Activated CD4-positive, alpha-beta memory T cell treated with anti-CD3 and anti-CD28 coated beads, Interleukin-2, amount 10 ng/mL, durations not matched to agents 7 days and 5 days (primary cell): ENCODE measurements around the gene EPHA5. TPM values are rescaled to one million over a fixed set of nuclear protein-coding genes. Genes with fewer than 3 reads are reported as not detected.

Experiments
- CTCF ChIA-PET: fragments of 350-600 bp; sonication (Branson Sonifier 250); formaldehyde crosslinking; loops from one replicate; lab custom pipeline; 2021; ENCODE audit warnings: antibody characterized with exemption, inconsistent platforms; lab: Charles Lee
- POLR2A ChIA-PET: fragments of 350-600 bp; sonication (Branson Sonifier 250); formaldehyde crosslinking; loops from one replicate; lab custom pipeline; 2021; ENCODE audit warnings: antibody characterized with exemption; lab: Charles Lee
- DNase-seq: peaks from one replicate; pipeline ENCODE4 v3.0.0-alpha.2; 2020
- H3K27ac Mint-ChIP-seq: one replicate; pipeline ENCODE4 v1.8.0; 2021; ENCODE audit warnings: mild to moderate bottlenecking, mixed read lengths
- H3K27me3 Mint-ChIP-seq: one replicate; pipeline ENCODE4 v1.8.0; 2021; ENCODE audit warnings: mixed read lengths
- H3K36me3 Mint-ChIP-seq: one replicate; pipeline ENCODE4 v1.8.0; 2021; ENCODE audit warnings: low read depth, mixed read lengths
- H3K4me1 Mint-ChIP-seq: one replicate; pipeline ENCODE4 v1.8.0; 2021; ENCODE audit warnings: mixed read lengths
- H3K4me3 Mint-ChIP-seq: one replicate; pipeline ENCODE4 v1.8.0; 2021; ENCODE audit warnings: mild to moderate bottlenecking, mixed read lengths
- H3K9me3 Mint-ChIP-seq: one replicate; pipeline ENCODE4 v1.8.0; 2021; ENCODE audit warnings: mixed read lengths
- total RNA-seq, 2 experiments: library from RNA; stranded (reverse); gene quantifications; one replicate each; pipeline ENCODE4 v1.2.3, GENCODE V29; 2021

The EPHA5 gene
- total RNA-seq, result not detected

DNA sequence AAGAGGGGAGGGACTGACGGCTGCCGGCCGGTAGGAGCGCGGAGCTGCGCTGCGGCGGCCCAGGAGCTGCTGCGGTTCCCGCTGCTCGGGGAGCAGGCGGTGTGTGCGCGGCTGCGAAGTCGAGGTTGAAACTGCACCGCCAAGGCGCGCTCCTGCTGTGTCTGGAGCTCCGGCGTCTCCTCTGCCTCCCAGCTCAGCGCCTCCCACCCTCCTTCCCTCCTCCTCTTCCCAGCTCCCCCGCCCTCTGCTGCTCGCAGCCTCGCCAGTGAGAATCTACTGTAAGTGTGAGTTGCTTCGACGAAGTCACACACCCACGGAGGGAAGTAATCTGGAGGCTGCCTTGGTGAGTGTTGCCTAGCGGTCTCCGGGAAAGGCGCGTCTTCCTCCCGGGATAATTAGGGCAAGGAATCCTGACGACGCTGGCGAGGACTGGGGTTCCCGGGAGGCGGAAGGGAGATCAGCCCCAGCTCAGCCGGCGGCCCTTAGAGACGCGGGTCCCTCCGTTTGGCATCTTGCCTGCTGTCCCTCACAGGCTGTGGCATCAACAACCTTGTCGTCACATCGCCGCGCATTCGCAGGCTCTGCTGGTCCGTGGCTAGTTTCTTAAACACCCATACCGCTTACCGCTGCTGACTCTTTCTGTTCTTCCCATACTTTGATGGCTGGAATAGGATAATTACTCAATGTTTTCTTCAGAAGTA lies at the start of gene EPHA5:
EPHA5 (minus strand) TSS at position 159 of the 701 bp plus-strand sequence. CDS start 747 bp downstream, outside the sequence.
- Mint-ChIP-seq H3K27ac (no peak within 1 kb of the TSS), H3K36me3 (no peaks in the 10 kb centered on the region), H3K4me1 (peaks cover 4% of the 10 kb centered on the region), H3K27me3 (peaks cover 27% of the 10 kb centered on the region), H3K4me3 (no peak within 1 kb of the TSS), H3K9me3 (no peaks in the 10 kb centered on the region)
- DNase-seq, result no peak
- CTCF ChIA-PET, result no interaction called here
- POLR2A ChIA-PET, result no interaction called here

DNA sequence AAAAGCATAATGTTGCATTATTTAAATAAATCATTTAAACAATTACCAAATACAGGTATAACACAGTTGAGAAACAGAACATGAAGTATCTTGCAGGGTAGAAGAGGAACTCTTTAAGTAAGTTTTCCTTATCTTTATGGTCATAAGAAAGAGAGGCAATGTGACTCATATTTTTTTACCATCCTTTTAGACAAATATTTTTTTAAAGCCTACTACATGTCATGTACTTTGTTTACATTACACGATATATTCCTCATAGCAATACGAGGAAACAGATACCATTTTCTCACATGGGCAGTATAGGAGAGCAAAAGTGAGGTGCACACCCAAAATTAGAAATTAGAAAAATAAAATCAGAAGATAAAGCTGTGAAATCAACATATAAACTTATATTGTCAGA lies 49.3 kb upstream of the EPHA5 start:
- CTCF ChIA-PET, result no interaction called here
- Mint-ChIP-seq H3K27me3 (no peaks in the 10 kb centered on the region), H3K4me1 (no peaks in the 10 kb centered on the region)

GRCh38 chr4:65698631-65699030 lies 28.3 kb upstream of the EPHA5 start:
- DNase-seq, result no peak
- Mint-ChIP-seq H3K4me1 (no peaks in the 10 kb centered on the region), H3K36me3 (no peaks in the 10 kb centered on the region), H3K4me3 (no peak overlapping the region), H3K9me3 (peaks cover 2% of the 10 kb centered on the region), H3K27me3 (no peaks in the 10 kb centered on the region), H3K27ac (no peak overlapping the region)
- CTCF ChIA-PET, result no interaction called here
- POLR2A ChIA-PET, result no interaction called here

More for the DNA sequence above, 49.3 kb upstream of the EPHA5 start:
- peaks cover 5% of the 10 kb centered on the region for H3K9me3 Mint-ChIP-seq
- no peak overlapping the region for H3K27ac Mint-ChIP-seq
- no peak overlapping the region for H3K4me3 Mint-ChIP-seq
- no peaks in the 10 kb centered on the region for H3K36me3 Mint-ChIP-seq
- DNase-seq, result no peak
- POLR2A ChIA-PET, result no interaction called here

GRCh38 chr4:65696436-65696835 lies 26.1 kb upstream of the EPHA5 start:
- Mint-ChIP-seq H3K27ac (no peak overlapping the region), H3K9me3 (peaks cover 2% of the 10 kb centered on the region), H3K36me3 (no peaks in the 10 kb centered on the region), H3K4me1 (no peaks in the 10 kb centered on the region), H3K27me3 (no peaks in the 10 kb centered on the region), H3K4me3 (no peak overlapping the region)
- POLR2A ChIA-PET, result no interaction called here
- CTCF ChIA-PET, result no interaction called here
- DNase-seq, result no peak

DNA sequence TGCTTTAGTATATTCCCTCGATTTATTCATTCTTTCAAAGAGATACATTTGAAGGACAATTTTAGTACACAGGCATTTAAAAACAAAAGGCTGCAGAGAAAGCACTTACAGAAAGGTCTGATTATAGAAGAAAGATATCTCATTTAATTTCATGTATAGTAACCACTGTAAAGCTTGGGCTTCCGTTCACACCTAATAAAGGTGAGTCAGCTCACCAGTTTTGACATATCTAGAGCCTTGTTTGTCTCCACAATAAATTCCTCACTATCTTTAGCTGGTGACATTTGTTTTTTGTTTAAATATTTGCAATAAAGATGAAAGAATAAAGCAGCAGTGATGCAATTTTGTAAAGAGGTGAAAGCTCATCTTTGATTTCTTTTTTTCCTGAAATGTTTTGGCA lies 1.1 kb upstream of the EPHA5 start:
- no peak overlapping the region for H3K27ac Mint-ChIP-seq
- no peaks in the 10 kb centered on the region for H3K9me3 Mint-ChIP-seq
- no peak overlapping the region for H3K4me3 Mint-ChIP-seq
- peaks cover 4% of the 10 kb centered on the region for H3K4me1 Mint-ChIP-seq
- no peak for DNase-seq
- CTCF ChIA-PET, result no interaction called here
- H3K27me3 Mint-ChIP-seq, result peaks cover 27% of the 10 kb centered on the region
- POLR2A ChIA-PET, result no interaction called here
- no peaks in the 10 kb centered on the region for H3K36me3 Mint-ChIP-seq

GRCh38 chr4:65670020-65670330 lies 314 bp downstream of the EPHA5 start:
- ChIA-PET POLR2A (no interaction called here), CTCF (no interaction called here)
- DNase-seq, result no peak
- Mint-ChIP-seq H3K9me3 (no peaks in the 10 kb centered on the region), H3K36me3 (no peaks in the 10 kb centered on the region), H3K4me3 (no peak overlapping the region), H3K4me1 (peaks cover 4% of the 10 kb centered on the region), H3K27ac (no peak overlapping the region), H3K27me3 (peaks cover 27% of the 10 kb centered on the region)

GRCh38 chr4:65669111-65670019 lies 924 bp downstream of the EPHA5 start:
- Mint-ChIP-seq H3K4me3 (no peak overlapping the region), H3K36me3 (no peaks in the 10 kb centered on the region), H3K4me1 (peaks cover 4% of the 10 kb centered on the region), H3K27ac (no peak overlapping the region), H3K9me3 (no peaks in the 10 kb centered on the region), H3K27me3 (peaks cover 27% of the 10 kb centered on the region)
- CTCF ChIA-PET, result no interaction called here
- no peak for DNase-seq
- POLR2A ChIA-PET, result no interaction called here

GRCh38 chr4:65668201-65669089 lies 1.8 kb downstream of the EPHA5 start:
- CTCF ChIA-PET, result no interaction called here
- Mint-ChIP-seq H3K9me3 (no peaks in the 10 kb centered on the region), H3K4me3 (no peak overlapping the region), H3K27ac (no peak overlapping the region), H3K27me3 (peaks cover 27% of the 10 kb centered on the region), H3K4me1 (peaks cover 4% of the 10 kb centered on the region), H3K36me3 (no peaks in the 10 kb centered on the region)
- DNase-seq, result no peak
- POLR2A ChIA-PET, result no interaction called here

DNA sequence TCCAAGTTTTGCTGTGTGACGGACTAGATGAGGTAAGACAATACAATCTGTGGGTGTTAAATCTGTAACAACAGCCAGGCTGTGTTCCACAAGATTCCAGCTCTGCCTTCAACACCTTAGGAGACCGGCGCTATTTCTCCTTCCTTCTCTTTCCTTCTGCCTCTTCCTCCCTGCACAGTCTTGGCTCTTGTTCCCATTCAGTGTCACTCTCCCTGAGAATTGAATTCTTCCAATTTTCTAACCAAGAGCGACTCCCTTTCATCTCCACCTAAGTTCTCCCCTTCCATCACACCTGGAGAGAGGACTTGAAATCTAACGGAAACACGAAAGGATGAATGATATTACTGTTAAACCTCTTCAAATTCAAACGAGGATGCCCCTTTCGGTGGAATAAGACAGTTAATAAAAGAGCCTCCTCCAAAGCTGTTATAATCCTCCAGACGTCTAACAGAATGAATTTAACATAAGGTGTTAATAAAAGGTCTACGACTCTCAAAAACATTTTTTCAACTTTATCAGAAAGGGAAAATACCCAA lies 2.7 kb downstream of the EPHA5 start:
- Mint-ChIP-seq H3K4me1 (peaks cover 4% of the 10 kb centered on the region), H3K27me3 (peaks cover 27% of the 10 kb centered on the region), H3K9me3 (no peaks in the 10 kb centered on the region), H3K27ac (no peak overlapping the region), H3K36me3 (no peaks in the 10 kb centered on the region), H3K4me3 (no peak overlapping the region)
- ChIA-PET POLR2A (no interaction called here), CTCF (no interaction called here)
- DNase-seq, result no peak

DNA sequence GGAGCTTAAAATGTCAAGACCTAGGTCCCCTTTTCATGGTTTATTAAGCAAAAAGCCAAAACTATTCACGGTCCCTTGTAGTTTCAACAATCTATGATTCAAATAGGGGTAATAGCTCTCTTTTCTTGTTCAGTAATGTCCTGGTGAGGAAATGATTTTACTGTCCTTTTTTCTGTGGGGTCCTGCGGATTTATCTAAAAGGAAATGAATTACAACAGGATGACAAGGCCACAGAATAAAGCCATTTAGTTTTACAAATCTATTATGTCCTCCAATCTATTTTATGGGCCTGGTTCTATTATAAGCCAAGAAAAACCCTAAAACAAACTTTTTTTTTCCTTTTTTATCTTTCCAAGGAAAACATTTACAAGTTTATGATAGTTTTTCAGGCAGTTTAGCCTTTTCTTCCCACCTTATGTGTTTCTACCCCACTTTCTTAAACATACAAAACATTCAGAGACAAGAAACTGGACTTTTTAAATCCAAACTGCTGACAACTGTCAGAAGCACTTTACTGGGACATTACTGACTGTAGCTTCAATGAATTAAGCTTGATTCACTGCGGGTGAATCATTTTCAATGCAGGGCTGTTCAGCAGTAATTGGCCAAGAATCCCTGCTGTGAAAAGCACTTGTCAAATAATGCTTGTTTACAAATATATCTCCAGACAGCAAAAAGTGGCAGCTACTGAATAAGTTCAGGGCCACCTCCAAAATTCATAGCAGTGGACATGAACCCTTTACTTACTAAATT lies 4.3 kb downstream of the EPHA5 start:
- ChIA-PET POLR2A (no interaction called here), CTCF (no interaction called here)
- H3K36me3 Mint-ChIP-seq, result no peaks in the 10 kb centered on the region
- H3K4me1 Mint-ChIP-seq, result peaks cover 4% of the 10 kb centered on the region
- no peak overlapping the region for H3K27ac Mint-ChIP-seq
- H3K4me3 Mint-ChIP-seq, result no peak overlapping the region
- no peaks in the 10 kb centered on the region for H3K9me3 Mint-ChIP-seq
- DNase-seq, result no peak
- peaks cover 27% of the 10 kb centered on the region for H3K27me3 Mint-ChIP-seq

GRCh38 chr4:65661471-65661870 lies 8.8 kb downstream of the EPHA5 start:
- ChIA-PET POLR2A (no interaction called here), CTCF (no interaction called here)
- Mint-ChIP-seq H3K4me3 (no peak overlapping the region), H3K36me3 (no peaks in the 10 kb centered on the region), H3K9me3 (no peaks in the 10 kb centered on the region), H3K4me1 (no peaks in the 10 kb centered on the region), H3K27ac (no peak overlapping the region), H3K27me3 (no peaks in the 10 kb centered on the region)
- DNase-seq, result no peak

- CTCF ChIA-PET, result no interaction called here
- DNase-seq, result no peak
- H3K36me3 Mint-ChIP-seq, result no peaks in the 10 kb centered on the region
- H3K9me3 Mint-ChIP-seq, result no peaks in the 10 kb centered on the region
- POLR2A ChIA-PET, result no interaction called here
- H3K4me3 Mint-ChIP-seq, result no peak overlapping the region
- H3K27me3 Mint-ChIP-seq, result no peaks in the 10 kb centered on the region
- H3K4me1 Mint-ChIP-seq, result no peaks in the 10 kb centered on the region
- no peak overlapping the region for H3K27ac Mint-ChIP-seq
Measured at GRCh38 chr4:65658117-65658516, 12.2 kb downstream of the EPHA5 start.
